ENCODE measurements around the gene TRPV5. TPM values are rescaled to one million over a fixed set of nuclear protein-coding genes. Genes with fewer than 3 reads are reported as not detected.

Gene TRPV5
- total and polyA plus RNA-seq, 4 donors, result 0.11 to 0.24 TPM; not detected in 2

DNA sequence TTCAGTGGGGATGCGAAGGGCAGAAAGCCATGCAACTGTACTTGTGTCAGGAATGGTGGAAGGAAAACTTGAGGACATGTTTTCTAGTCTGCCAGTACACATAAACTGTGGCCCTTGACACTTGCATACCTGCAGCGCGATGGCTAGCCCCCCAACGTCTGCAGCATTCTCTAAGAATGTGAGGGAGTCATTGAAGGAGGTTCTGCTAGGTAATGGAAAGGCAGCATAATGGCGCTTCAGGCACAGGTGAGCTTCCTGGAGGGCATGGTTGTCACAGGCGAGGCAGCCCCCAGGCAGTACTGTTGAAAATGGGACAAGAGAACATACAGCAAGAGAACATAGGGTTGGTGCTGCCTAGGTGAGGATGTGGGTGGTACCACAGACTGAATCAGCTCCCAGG, 9.2 kb upstream of the TRPV5 start:
- Histone ChIP-seq H3K27ac (ENCODE audit: low read depth, low read length) (no peak overlapping the region), H3K27me3 (ENCODE audit: control insufficient read depth, insufficient read depth, low read length) (no peaks in the 10 kb centered on the region), H3K36me3 (ENCODE audit: control insufficient read depth, insufficient read depth, low read length) (no peaks in the 10 kb centered on the region), H3K9me3 (ENCODE audit: control insufficient read depth, insufficient read depth, low read length) (no peaks in the 10 kb centered on the region), H3K4me3 (ENCODE audit: low read depth, low read length) (no peak overlapping the region), H3K4me1 (ENCODE audit: control insufficient read depth, insufficient read depth, low read length) (no peaks in the 10 kb centered on the region)
- 98% methylated on average over 6 of the region's 6 CpGs for WGBS (ENCODE audit: insufficient coverage)
- no peak for DNase-seq (ENCODE audit: low read depth in 4 of 6, low spot score in 6 of 6)

DNA sequence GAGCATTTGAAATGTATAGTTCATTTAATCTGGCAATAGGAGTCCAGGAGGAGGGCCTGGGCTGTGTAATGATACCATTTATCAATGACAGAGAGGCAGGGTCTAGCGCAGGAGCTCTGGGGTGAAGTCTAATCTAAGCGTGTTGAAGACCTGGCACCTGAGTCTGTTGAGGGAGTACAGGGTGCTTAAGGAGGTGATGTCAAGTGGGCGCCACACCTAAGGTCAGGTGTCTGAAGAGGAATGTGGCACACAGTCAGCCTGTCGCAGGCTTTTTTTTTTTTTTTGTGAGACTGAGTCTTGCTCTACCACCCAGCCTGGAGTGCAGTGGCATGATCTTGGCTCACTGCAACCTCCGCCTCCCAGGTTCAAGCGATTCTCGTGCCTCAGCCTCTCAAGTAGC, 8.0 kb upstream of the TRPV5 start:
- Histone ChIP-seq H3K27me3 (ENCODE audit: control insufficient read depth, insufficient read depth, low read length) (no peaks in the 10 kb centered on the region), H3K4me3 (ENCODE audit: low read depth, low read length) (no peak overlapping the region), H3K36me3 (ENCODE audit: control insufficient read depth, insufficient read depth, low read length) (no peaks in the 10 kb centered on the region), H3K9me3 (ENCODE audit: control insufficient read depth, insufficient read depth, low read length) (no peaks in the 10 kb centered on the region), H3K27ac (ENCODE audit: low read depth, low read length) (no peak overlapping the region), H3K4me1 (ENCODE audit: control insufficient read depth, insufficient read depth, low read length) (no peaks in the 10 kb centered on the region)
- no peak for DNase-seq (ENCODE audit: low read depth in 4 of 6, low spot score in 6 of 6)
- 98% methylated on average over 7 of the region's 7 CpGs for WGBS (ENCODE audit: insufficient coverage)

DNA sequence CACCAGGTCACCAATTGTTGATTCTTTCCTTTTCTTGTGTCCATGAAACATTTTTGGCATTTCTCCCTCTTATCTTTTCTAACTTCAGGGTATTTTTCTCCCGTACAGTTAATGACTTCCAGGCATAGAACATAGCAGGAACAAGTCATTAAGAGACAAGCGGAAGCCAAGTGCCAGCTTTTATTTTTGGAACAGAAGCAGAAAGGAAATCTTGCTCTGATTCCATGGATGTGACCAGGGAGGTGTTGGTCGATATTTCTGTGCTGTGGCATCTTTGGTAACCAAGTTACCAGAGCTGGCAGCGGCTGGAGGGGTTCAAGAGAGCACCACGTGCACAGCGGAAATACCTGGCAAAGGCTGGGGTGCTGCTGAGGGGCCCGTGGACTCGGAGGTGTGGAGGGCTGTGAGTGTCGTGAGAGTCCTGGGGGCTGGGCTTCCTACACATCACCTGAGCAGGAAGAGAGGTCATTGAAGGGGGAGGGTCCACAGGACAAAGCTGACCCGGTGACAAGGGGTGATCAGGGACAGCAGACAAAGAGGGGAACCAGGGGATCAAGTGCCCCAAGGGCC, 7.5 kb upstream of the TRPV5 start:
- no peak overlapping the region for H3K4me3 ChIP-seq (ENCODE audit: low read depth, low read length)
- no peaks in the 10 kb centered on the region for H3K36me3 ChIP-seq (ENCODE audit: control insufficient read depth, insufficient read depth, low read length)
- WGBS (ENCODE audit: insufficient coverage), result 79% methylated on average over 10 of the region's 10 CpGs
- DNase-seq (ENCODE audit: low read depth in 4 of 6, low spot score in 6 of 6), result no peak
- H3K27ac ChIP-seq (ENCODE audit: low read depth, low read length), result no peak overlapping the region
- H3K27me3 ChIP-seq (ENCODE audit: control insufficient read depth, insufficient read depth, low read length), result no peaks in the 10 kb centered on the region
- H3K9me3 ChIP-seq (ENCODE audit: control insufficient read depth, insufficient read depth, low read length), result no peaks in the 10 kb centered on the region
- H3K4me1 ChIP-seq (ENCODE audit: control insufficient read depth, insufficient read depth, low read length), result no peaks in the 10 kb centered on the region

DNA sequence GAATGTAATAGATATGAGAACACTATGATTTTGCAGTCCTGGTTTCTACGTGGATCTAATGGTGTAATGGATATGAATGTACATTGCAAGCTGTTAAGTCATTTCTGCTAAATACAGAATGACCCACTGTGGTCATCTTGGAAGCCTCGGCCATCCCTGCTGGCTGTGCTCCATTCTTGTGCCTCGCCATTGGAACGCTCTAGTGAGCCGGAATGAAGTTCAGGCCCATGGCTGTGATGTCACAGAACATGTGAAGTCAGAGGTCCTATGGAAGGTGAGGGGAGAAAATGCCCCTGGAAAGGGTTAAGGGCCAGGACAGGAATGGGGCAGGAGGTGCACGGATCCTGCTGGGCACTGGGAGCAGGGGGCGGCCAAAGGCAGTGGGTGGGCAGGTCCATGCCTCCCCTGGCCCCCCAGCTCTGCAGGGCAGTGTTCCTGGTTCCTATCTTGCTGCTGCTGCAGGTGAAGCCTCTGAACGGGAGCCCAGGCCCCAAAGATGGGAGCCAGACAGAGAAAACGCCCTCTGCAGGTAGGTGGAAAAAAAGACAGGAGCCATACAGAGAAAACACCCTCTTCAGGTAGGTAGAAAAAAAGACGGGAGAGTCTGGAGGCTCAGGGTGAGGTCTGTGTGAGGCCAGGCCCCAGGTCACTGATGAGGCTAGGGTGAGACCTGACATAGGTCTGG, 5.8 kb upstream of the TRPV5 start, which contains the start of gene LLCFC1:
Gene LLCFC1, plus strand, starts transcription at position 259 of the 685 bp plus-strand sequence. Its CDS starts 138 bp downstream, at position 397.
- WGBS (ENCODE audit: insufficient coverage), result 61% methylated on average over 10 of the region's 10 CpGs
- no peak for DNase-seq (ENCODE audit: low read depth in 4 of 6, low spot score in 6 of 6)
- Histone ChIP-seq H3K36me3 (ENCODE audit: control insufficient read depth, insufficient read depth, low read length) (no peaks in the 10 kb centered on the region), H3K27ac (ENCODE audit: low read depth, low read length) (no peak within 1 kb of the TSS), H3K9me3 (ENCODE audit: control insufficient read depth, insufficient read depth, low read length) (no peaks in the 10 kb centered on the region), H3K27me3 (ENCODE audit: control insufficient read depth, insufficient read depth, low read length) (no peaks in the 10 kb centered on the region), H3K4me1 (ENCODE audit: control insufficient read depth, insufficient read depth, low read length) (no peaks in the 10 kb centered on the region), H3K4me3 (ENCODE audit: low read depth, low read length) (no peak within 1 kb of the TSS)

DNA sequence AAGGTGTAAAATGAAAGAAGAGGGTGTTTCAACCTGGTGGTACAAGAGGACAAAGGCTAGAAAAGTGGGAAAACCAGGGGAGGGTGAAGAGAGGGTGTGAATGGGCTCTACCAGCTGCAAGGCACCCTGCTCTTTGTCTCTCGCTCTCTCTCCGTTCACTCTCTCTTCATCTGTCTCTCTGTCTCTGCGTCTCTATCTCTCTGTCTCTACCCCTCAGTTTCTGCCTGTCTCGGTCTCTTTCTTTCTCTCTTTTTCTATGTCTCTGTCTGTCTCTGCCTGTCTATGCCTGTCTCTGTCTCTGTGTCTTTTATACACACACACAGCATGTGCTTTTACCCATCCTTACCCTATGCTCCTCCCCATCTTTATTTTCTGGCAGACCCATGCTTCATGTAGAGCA, 5.1 kb upstream of the TRPV5 start:
- WGBS (ENCODE audit: insufficient coverage), result 93% methylated on average over 4 of the region's 4 CpGs
- Histone ChIP-seq H3K36me3 (ENCODE audit: control insufficient read depth, insufficient read depth, low read length) (no peaks in the 10 kb centered on the region), H3K27ac (ENCODE audit: low read depth, low read length) (no peak overlapping the region), H3K9me3 (ENCODE audit: control insufficient read depth, insufficient read depth, low read length) (no peaks in the 10 kb centered on the region), H3K27me3 (ENCODE audit: control insufficient read depth, insufficient read depth, low read length) (no peaks in the 10 kb centered on the region), H3K4me1 (ENCODE audit: control insufficient read depth, insufficient read depth, low read length) (no peaks in the 10 kb centered on the region), H3K4me3 (ENCODE audit: low read depth, low read length) (no peak overlapping the region)
- no peak for DNase-seq (ENCODE audit: low read depth in 4 of 6, low spot score in 6 of 6)

DNA sequence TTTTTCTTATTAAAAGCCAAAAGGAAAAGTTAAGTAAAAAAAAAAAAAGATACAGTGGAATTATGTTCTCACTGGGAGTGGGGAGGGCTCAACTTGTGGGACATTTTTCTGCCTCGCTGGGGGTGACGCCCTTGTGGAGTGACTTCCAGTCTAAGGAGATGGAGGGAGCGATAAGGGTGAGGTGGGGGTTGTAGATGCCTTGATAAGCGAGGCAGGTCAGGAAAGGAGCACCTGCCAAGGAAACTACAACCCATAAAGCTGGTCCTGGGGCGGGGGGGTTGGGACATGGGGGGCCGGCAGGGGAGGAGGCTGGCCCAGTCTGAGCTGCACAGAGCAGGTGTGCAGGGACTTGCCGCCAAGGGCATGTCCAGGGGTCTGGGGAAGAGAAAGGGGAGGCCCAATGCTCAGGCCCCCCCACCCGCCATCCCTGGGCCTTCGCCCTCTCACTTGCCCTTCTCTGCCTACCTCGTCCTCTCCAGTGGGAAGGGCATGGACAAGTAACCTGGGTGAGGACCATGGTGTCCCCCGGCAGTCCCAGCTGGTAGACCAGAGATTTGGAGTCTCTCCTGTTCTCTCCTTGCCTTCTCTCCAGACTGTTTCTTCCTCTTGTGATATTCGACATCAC, 2.5 kb upstream of the TRPV5 start:
- Histone ChIP-seq H3K9me3 (ENCODE audit: control insufficient read depth, insufficient read depth, low read length) (no peaks in the 10 kb centered on the region), H3K4me1 (ENCODE audit: control insufficient read depth, insufficient read depth, low read length) (no peaks in the 10 kb centered on the region), H3K36me3 (ENCODE audit: control insufficient read depth, insufficient read depth, low read length) (no peaks in the 10 kb centered on the region), H3K4me3 (ENCODE audit: low read depth, low read length) (no peak overlapping the region), H3K27me3 (ENCODE audit: control insufficient read depth, insufficient read depth, low read length) (no peaks in the 10 kb centered on the region), H3K27ac (ENCODE audit: low read depth, low read length) (no peak overlapping the region)
- 90% methylated on average over 8 of the region's 12 CpGs for WGBS (ENCODE audit: insufficient coverage)
- no peak for DNase-seq (ENCODE audit: low read depth in 4 of 6, low spot score in 6 of 6)

DNA sequence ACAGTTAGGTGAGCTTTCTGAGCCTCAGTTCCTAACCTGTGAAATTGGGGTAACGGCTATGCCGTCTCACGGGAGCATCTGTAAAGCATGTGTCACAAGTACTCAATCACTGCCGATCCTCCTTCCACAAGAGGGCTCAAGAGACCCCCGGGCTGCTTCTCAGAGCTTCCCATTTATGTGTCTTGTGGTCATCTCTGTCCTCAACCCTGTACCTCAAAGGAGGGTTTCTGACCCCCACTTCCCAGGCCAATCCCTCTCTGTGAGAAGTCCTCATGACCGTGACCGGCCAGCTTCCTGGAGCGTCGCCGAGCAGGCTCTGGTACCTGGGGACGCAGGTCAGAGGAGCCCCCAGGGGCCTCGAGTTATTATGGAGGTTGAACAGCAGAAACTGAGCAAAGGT, 510 bp upstream of the TRPV5 start:
- Histone ChIP-seq H3K27me3 (ENCODE audit: control insufficient read depth, insufficient read depth, low read length) (no peaks in the 10 kb centered on the region), H3K9me3 (ENCODE audit: control insufficient read depth, insufficient read depth, low read length) (no peaks in the 10 kb centered on the region), H3K4me3 (ENCODE audit: low read depth, low read length) (no peak overlapping the region), H3K27ac (ENCODE audit: low read depth, low read length) (no peak overlapping the region), H3K36me3 (ENCODE audit: control insufficient read depth, insufficient read depth, low read length) (no peaks in the 10 kb centered on the region), H3K4me1 (ENCODE audit: control insufficient read depth, insufficient read depth, low read length) (no peaks in the 10 kb centered on the region)
- DNase-seq (ENCODE audit: low read depth in 4 of 6, low spot score in 6 of 6), result no peak
- WGBS (ENCODE audit: insufficient coverage), result 78% methylated on average over 12 of the region's 12 CpGs

DNA sequence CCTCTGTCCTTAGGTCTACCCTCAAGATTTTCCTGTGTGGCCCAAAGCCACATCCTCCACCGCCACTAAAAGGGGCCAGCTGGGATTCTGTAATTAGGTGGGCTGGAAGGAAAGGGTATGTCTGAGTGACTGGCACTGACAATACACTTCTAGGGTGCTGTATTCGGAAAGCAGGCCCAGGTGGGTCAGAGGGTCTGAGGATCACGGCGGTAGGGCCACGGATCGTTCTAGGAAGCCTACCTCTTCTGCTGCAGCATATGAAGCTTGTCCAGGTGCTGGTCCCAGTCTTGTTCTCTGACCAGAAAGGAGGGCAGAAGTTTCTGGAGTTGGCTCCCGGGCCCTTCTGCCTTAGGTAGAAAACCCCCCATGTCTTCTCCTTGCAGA, 462 bp downstream of the TRPV5 start:
- Histone ChIP-seq H3K4me1 (ENCODE audit: control insufficient read depth, insufficient read depth, low read length) (no peaks in the 10 kb centered on the region), H3K36me3 (ENCODE audit: control insufficient read depth, insufficient read depth, low read length) (no peaks in the 10 kb centered on the region), H3K4me3 (ENCODE audit: low read depth, low read length) (no peak overlapping the region), H3K9me3 (ENCODE audit: control insufficient read depth, insufficient read depth, low read length) (no peaks in the 10 kb centered on the region), H3K27ac (ENCODE audit: low read depth, low read length) (no peak overlapping the region), H3K27me3 (ENCODE audit: control insufficient read depth, insufficient read depth, low read length) (no peaks in the 10 kb centered on the region)
- no peak for DNase-seq (ENCODE audit: low read depth in 4 of 6, low spot score in 6 of 6)
- 92% methylated on average over 6 of the region's 7 CpGs for WGBS (ENCODE audit: insufficient coverage)

DNA sequence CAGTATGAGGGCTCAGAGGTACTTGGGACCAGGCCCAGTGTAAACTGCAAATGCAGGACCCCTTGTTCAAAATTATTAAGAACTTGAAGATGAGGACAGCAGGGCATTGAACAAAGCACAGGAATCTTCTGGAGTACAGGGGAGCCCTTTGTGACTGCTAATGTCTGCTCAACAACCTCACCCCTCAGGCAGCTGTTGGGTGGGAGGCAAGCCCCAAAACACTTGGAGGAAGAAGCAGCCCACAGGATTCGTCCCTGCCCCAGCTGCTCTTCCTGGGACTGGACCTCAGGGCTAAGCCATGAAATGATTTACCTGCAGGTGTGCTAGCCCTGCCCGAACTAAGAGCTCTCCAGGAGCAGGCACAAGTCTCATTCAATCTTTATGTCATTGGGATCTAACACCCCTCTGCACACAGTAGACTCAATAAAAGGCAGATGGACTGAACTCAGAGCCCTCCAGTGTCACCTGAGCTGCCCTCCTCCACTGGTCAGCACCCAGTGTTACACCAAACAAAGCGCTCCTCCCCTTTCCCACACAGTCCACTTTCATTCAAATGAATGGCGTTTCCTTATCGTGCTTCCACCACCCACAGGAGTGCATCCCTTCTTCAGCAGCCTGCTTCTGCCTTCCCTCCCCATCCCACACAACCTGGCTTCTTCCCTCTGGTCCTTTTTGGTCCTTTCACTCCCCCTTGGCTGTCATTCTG, 1.0 kb downstream of the TRPV5 start:
- no peak for DNase-seq (ENCODE audit: low read depth in 4 of 6, low spot score in 6 of 6)
- Histone ChIP-seq H3K27ac (ENCODE audit: low read depth, low read length) (no peak overlapping the region), H3K4me1 (ENCODE audit: control insufficient read depth, insufficient read depth, low read length) (no peaks in the 10 kb centered on the region), H3K9me3 (ENCODE audit: control insufficient read depth, insufficient read depth, low read length) (no peaks in the 10 kb centered on the region), H3K36me3 (ENCODE audit: control insufficient read depth, insufficient read depth, low read length) (no peaks in the 10 kb centered on the region), H3K4me3 (ENCODE audit: low read depth, low read length) (no peak overlapping the region), H3K27me3 (ENCODE audit: control insufficient read depth, insufficient read depth, low read length) (no peaks in the 10 kb centered on the region)
- WGBS (ENCODE audit: insufficient coverage), result 75% methylated on average over 5 of the region's 5 CpGs

All from spinal cord (tissue), 10 donors.